Right lobe of liver (tissue), 4 donors: ENCODE results near the gene ADARB2.

Experiments
- POLR2A ChIP-seq: fragments of 450-650 bp; IDR thresholded peaks from one replicate; pipeline ENCODE4 v1.6.1; 2017; ENCODE audit warnings: antibody characterized with exemption, mild to moderate bottlenecking
- TF ChIP-seq, protein P1 (sequence below), 4 donors: fragments of 200-600 bp in 3 of 4; fragments of 450-650 bp in 1 of 4; IDR thresholded peaks; one replicate each; pipeline versions ENCODE4 v1.5.1 to v1.8.0; 2016 to 2022; ENCODE audit warnings: antibody characterized with exemption in 4 of 4, mild to moderate bottlenecking in 2 of 4
- donor health status: DM: no; HTN: no; CAD: no.
- donor health status: DM: no; HTN: no; CAD: no.
- donor health status: DM: no; HTN: yes; CAD: no.

DNA sequence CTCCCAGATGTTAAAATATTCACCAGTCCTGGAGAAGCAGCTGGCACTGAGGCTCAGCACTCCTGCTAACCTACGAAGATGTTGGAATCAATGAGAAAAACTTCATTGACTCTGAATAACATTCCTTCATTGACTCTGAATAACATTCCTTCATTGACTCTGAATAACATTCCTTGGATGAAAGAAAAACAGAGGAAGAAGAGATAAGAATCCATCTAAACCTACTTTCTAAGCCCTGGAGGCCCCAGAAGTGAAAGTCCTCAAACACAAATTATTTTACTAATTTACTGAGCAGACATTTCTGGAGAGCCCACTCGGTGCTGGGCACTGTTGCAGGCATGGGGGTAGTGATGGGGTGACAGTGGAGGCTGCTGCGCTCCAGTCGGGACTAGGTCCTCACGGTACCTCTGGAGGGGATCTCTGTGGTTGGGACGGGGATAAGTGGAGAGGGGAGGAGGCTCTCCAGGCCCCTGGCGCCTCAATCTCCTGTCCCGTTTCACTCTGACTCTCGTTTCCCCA is 427.0 kb downstream of the ADARB2 start:
- TF ChIP-seq, protein P1, sequence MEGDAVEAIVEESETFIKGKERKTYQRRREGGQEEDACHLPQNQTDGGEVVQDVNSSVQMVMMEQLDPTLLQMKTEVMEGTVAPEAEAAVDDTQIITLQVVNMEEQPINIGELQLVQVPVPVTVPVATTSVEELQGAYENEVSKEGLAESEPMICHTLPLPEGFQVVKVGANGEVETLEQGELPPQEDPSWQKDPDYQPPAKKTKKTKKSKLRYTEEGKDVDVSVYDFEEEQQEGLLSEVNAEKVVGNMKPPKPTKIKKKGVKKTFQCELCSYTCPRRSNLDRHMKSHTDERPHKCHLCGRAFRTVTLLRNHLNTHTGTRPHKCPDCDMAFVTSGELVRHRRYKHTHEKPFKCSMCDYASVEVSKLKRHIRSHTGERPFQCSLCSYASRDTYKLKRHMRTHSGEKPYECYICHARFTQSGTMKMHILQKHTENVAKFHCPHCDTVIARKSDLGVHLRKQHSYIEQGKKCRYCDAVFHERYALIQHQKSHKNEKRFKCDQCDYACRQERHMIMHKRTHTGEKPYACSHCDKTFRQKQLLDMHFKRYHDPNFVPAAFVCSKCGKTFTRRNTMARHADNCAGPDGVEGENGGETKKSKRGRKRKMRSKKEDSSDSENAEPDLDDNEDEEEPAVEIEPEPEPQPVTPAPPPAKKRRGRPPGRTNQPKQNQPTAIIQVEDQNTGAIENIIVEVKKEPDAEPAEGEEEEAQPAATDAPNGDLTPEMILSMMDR (IDR thresholded peaks at IDR 0.05): no peak
- TF ChIP-seq POLR2A: no peak
